GM08714 (cell line): ENCODE data around the gene PEX6.
"Not testable (repeated sequence)": the region's sequence is repeated elsewhere in the genome, so short reads cannot be mapped to it uniquely, and the experiment has no call there.

Experiments
- H3K4me3 ChIP-seq: fragments of 200-500 bp; sonication (Bioruptor generic); 2 replicates; pipeline ENCODE4 v1.5.1; 2014; ENCODE audit warnings: mild to moderate bottlenecking, low read length, inconsistent platforms
- ZNF274 ChIP-seq: IDR thresholded peaks from 2 replicates; pipeline ENCODE4 v1.6.1; 2012; ENCODE audit warnings: mild to moderate bottlenecking, low read depth, low read length

The PEX6 gene

DNA sequence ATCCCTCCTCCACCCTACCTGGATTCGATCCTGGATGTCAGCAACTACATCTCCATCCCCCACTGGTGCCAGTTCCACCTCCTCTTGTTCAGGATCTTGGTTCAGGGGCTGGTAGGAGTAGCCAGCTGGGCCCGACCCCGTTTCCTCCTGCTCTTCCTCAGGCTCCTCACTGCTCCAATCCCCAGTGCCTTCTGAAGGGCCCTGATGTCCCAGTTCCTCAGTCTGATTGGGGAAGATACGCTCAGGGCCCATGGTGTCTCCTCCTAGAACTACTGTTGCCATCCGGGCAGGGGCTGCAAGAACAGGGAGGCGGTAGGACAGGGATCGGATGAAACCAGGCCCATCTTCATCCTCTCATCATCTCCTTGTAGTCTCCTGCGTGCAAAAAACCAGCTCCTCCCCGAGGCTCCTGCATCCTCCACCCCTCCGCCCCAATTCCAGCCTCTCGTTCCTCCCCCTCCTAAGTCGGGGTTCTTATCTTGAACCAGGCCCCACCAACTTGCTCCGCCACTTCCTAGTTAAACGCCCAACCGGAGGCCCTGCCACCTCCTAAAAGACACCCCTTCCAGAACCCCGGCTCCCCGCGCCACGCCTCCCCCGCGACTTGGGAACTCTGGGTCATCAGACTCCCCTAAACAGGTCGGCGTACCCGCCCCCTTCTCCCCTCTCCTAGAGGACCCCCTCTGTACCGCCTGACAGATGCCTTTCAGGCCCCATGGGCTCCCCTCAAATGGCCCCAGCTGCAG is 34.3 kb upstream of the PEX6 start:
- H3K4me3 ChIP-seq: peak overlapping the region; percentile 79
- TF ChIP-seq ZNF274: no peak

DNA sequence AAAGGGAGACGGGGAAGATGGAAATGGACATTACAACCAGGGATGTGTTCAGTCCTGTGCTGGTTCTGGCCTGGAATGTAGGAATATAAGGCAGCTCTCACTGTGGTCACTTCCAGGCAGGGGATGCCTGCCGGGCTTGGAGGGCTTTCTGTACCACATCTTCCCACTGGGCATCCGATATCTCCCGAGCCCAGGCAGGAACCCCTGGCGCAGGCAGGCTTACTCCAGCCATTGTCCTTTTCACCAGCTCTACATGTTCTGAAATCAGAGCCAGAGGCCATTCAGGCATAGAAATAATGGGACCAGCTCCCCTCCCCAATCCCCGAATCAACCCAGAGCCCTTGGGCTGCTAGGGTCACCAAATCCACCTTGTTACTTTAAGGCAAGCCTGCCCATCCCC is 33.4 kb upstream of the PEX6 start:
- H3K4me3 ChIP-seq: peak overlapping the region; percentile 79; the same call in 1 of the 2 replicates
- TF ChIP-seq ZNF274: no peak

DNA sequence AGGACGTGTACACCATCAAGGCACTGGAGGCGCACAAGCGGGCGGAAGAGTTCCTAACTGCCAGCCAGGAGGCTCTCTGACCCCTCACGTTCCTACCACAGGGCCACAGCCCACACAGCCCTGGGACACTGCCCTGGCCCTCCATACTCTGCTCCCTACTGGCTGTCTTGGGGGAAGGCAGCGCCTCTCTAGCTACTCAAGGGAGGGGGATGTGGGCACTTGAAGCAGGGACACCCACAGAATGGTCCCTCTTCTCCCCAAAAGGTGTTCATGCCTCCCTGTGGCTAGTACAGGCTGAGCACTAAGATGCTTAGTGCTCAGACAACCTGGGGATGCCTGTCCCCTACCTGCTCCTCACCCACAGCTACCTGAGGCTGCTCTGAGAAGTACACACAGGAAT is 32.2 kb upstream of the PEX6 start:
- H3K4me3 ChIP-seq: no peak overlapping the region
- no peak for TF ChIP-seq ZNF274

DNA sequence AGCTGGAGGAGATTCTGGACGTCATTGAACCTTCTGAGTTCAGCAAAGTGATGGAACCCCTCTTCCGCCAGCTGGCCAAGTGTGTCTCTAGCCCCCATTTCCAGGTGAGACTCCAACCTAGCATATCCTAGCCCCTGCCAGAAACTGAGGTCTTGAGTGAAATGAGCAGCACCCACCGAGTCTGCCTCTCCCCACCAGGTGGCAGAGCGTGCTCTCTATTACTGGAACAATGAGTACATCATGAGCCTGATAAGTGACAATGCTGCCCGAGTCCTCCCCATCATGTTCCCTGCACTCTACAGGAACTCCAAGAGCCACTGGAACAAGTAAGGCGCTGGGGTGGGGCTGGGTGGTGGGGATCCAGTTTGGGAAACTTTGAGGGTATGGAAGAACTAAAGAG is 30.1 kb upstream of the PEX6 start:
- no peak for TF ChIP-seq ZNF274
- no peak overlapping the region for H3K4me3 ChIP-seq

DNA sequence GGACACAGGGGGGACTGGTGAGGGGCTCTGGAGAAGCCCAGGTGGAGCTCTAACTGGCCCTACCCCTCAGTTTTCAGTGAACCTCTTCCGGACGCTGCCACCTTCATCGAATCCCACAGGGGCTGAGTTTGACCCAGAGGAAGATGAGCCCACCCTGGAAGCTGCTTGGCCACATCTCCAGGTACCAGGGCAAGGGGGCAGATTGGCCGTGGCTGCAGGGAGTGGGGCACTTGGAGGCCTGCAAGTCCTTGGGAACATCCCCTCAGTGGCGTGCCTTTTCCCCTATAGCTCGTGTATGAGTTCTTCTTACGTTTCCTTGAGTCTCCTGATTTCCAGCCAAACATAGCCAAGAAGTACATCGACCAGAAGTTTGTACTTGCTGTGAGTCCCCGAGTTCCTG is 28.1 kb upstream of the PEX6 start:
- H3K4me3 ChIP-seq: no peak overlapping the region
- no peak for TF ChIP-seq ZNF274

DNA sequence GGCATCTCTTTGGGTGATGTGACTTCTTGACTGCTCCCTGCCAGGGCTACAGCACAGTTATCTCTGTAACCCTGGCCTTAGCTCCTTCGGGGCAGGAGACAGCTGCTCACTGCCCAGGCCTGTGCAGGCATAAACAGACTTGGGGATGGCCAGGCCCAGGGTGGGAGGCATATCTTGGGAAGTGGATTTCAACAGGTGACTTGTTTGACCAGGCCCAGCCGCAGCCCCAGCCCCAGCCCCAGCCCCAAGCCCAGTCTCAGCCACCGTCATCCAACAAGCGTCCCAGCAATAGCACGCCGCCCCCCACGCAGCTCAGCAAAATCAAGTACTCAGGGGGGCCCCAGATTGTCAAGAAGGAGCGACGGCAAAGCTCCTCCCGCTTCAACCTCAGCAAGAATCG is 27.3 kb upstream of the PEX6 start:
- no peak overlapping the region for H3K4me3 ChIP-seq
- TF ChIP-seq ZNF274: no peak

DNA sequence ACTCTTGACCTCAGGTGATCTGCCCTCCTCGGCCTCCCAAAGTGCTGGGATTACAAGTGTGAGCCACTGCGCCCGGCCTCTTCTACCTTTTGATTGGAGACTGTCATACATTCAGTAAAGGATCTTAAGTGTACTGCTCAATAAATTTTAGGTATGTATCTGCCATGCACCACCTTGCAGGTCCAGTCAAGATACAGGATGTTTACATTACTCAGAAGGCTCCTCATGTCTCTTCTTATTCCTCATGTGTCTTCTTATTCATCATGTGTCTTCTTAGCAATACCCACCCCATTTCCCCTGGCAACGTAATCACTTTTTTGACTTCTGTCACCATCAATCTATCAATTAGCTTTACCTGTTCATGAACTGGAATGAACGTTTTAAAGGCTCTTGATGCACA is 26.9 kb upstream of the PEX6 start:
- TF ChIP-seq ZNF274: no peak
- H3K4me3 ChIP-seq: no peak overlapping the region

DNA sequence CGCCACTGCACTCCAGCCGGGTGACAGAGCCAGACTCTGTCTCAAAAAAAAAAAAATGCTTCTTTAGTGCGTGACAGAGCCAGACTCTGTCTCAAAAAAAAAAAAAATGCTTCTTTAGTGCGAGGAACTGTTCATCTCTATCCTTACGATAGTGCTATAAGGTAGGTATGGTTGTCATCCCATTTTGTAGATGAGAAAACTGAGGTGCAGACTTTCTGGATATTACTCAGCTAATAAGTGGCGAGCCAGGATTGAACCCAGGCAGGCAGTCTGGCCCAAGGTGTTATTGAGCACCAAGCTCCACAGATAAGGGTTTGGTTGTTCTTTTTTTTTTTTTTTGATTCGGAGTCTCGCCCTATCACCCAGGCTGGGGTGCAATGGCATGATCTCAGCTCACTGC is 22.9 kb upstream of the PEX6 start:
- no peak for TF ChIP-seq ZNF274
- H3K4me3 ChIP-seq: no peak overlapping the region

DNA sequence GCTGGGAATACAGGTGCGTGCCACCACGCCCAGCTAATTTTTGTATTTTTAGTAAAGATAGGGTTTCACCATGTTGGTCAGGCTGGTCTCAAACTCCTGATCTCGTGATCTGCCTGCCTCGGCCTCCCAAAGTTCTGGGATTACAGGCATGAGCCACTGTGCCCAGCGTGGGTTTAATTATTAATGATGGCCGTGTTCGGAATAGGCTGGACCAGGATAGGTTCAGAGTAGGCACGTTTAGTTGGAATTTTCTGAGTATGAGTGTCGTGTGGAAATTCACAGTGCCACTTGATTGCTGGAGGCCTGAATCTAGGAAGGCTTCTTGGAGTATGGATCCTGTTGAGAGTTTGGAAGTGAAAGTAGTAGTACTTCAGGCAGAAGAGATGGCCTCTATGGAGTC is 19.2 kb upstream of the PEX6 start:
- not testable (repeated sequence) for H3K4me3 ChIP-seq

DNA sequence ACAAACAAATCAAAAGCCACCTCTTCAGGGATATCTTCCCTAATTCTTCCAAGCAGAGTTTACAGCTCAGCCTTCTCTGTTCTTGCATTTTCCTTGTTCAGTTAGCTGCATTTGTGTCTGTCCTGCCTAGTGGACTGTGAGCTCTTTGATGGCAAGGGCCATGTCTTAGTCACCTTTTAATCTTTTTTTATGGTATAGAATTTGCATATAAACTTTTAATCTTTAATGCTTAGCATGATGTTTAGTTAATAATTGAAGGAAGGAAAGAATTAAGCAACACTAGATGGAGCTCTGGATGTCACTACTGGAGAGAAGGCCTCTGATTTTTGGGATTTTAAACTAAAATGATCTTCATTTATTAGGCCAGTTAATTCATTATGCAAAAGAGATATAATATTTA is 17.5 kb upstream of the PEX6 start:
- no peak overlapping the region for H3K4me3 ChIP-seq
- TF ChIP-seq ZNF274: no peak

DNA sequence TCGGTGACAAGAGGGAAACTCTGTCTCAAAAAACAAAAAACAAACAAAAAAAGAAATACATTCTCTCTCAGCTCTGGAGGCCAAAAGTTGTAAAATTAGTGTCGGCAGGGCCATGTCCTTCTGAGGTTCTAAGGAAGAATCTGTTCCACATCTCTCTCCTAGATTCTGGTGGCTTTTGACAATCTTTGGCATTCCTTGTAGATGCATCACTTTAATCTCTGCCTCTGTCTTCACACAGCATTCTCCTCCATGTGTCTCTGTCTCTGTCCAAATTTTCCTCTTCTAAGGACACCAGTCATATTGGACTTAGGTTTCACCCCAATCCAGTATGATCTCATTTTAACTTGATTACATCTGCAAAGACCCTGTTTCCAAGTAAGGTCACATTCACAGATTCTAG is 14.5 kb upstream of the PEX6 start:
- no peak overlapping the region for H3K4me3 ChIP-seq
- no peak for TF ChIP-seq ZNF274

DNA sequence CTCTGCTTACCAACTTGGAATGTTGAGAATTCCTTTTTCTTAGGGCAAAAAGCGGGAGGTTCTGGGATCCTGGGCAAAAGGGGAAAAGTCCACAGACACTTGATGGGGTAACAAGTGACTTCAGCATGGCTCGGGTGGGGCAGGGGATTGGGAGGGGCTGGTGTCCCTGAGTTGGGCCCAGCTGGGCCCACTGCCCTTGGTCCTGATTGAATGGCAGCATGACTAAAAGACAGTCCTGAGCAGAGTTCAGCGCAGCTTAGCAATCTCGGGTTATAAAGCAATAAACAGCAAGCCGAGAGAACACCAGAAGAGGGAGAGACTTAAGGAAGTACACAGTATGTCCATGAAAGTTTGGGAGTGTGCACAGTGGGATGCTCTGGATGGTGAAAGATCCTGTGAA is 10.9 kb upstream of the PEX6 start:
- no peak for TF ChIP-seq ZNF274
- no peak overlapping the region for H3K4me3 ChIP-seq

DNA sequence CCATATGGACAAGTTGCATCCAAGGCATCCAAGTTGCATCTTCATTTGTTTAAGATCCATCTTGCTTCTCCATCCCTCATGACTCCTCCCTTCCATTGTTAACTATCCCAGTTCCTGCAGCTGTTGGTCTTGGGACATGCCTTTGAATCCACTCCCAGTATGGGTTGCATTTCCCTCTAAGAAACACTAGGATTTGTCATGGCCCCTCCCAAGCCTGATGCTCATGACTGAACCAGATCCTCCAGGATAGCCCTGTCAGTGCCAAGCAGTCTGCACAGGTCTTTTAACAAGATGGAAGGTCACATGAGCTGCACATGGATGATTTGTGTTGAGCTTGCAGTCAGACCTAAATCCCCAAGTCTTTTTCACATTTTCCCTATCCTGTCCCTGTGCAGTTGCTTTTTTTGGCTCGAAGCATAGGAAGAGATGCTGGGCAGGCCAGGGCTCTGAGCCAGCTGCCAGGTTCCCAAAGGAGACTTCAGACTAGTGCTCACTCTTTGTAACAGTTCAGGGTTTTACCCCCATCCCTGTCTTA is 9.6 kb upstream of the PEX6 start:
- no peak overlapping the region for H3K4me3 ChIP-seq
- TF ChIP-seq ZNF274: no peak

DNA sequence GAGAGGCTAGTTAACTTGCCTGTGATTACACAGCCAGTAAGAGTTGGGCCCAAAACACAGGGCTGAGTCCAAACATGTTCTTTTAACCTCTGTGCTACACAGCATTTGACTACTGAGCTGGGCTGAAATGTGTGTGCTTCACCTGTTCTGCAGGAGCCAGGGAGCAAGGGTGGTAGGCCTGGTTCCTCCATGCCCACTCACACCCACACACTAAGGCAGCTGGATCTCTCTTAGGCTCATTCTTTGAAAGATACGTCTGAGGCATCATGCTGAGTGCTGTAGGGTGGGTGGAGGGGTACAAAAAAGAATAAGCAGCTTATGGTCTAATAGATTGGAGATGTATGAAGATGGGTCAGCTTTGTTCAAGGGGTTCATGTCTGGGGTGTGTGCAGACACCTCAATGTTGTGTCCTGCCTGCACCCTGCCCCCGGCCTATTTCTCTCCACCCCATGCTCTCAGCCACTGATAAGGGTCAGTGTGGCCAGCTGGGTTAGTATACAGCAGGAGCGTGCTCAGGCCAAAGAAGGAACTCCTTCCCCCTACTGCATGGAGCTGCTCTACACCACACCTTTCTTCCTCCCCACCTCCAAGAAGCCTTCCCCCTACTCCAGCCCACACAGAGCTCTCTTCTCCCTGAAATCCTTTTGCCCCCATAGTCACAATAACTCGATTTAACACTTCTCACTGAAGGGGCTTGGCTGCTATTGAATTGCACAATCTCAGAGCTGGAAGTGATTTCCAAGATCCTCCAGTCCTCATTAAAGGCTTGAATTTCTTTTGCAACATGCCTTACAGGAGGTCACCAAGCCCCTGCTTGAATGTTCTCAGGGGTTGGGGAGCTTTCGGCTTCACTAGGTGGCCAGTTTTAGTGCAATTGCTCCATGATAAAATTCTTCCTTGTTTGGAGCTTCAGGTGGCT is 8.8 kb upstream of the PEX6 start:
- TF ChIP-seq ZNF274: no peak
- no peak overlapping the region for H3K4me3 ChIP-seq

DNA sequence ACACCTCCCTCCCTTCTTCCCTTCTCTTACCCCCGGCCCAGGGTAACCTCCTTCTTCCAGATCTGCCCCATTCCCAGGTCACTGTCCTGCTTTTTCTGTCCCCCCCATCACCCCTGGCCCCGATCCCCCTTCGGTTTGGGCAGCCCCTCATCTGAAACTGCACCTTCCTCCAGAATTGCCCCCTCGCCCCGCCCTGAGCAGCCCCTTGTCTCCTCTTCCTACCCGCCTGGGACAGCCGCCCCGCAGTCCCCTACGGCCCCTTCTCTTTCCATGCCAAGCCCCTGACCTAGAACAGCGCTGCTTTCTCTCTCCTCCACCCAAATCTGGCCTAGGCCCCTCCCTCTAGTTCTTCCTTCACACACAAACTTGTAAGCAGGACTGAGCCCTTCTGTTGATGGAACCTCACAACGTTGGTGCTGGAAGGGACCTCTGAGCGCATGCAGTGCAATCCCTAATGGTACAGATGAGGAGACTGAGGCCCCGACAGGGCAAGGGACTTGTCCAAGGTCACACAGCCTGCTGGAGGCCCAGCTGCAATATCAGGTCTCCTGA is 6.0 kb upstream of the PEX6 start:
- peak overlapping the region; percentile 81 for H3K4me3 ChIP-seq
- TF ChIP-seq ZNF274: no peak
